Measurements from ENCODE around the gene ZMPSTE24.
"Not testable (repeated sequence)": the region's sequence is repeated elsewhere in the genome, so short reads cannot be mapped to it uniquely, and the experiment has no call there.

The ZMPSTE24 gene

GRCh38 chr1:40257688-40258444 lies at the start of gene ZMPSTE24:
ZMPSTE24 (plus strand) TSS chr1:40258236; CDS start chr1:40258272, 36 bp downstream.
- peak; percentile 98 for DNase-seq (ENCODE audit: low read depth, low spot score)

GRCh38 chr1:40210511-40211204 lies 47.4 kb upstream of the ZMPSTE24 start:
- no peak for DNase-seq (ENCODE audit: low read depth, low spot score)

GRCh38 chr1:40218333-40218732 lies 39.7 kb upstream of the ZMPSTE24 start:
- DNase-seq (ENCODE audit: low read depth, low spot score), result no peak

DNA sequence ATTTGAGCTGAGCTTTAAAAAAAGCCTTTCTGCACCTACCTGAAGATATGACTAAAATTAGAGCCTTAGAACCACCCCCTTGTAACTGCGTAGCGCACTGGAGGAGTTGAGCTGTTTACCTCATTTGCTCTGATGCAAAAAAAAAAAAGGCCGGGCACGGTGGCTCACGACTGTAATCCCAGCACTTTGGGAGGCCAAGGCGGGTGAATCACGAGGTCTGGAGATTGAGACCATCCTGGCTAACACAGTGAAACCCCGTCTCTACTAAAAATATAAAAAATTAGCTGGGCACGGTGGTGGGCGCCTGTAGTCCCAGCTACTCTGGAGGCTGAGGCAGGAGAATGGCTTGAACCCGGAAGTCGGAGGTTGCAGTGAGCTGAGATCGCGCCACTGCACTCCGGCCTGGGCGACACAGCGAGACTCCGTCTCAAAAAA lies 36.5 kb upstream of the ZMPSTE24 start:
- DNase-seq (ENCODE audit: low read depth, low spot score), result not testable (repeated sequence)

DNA sequence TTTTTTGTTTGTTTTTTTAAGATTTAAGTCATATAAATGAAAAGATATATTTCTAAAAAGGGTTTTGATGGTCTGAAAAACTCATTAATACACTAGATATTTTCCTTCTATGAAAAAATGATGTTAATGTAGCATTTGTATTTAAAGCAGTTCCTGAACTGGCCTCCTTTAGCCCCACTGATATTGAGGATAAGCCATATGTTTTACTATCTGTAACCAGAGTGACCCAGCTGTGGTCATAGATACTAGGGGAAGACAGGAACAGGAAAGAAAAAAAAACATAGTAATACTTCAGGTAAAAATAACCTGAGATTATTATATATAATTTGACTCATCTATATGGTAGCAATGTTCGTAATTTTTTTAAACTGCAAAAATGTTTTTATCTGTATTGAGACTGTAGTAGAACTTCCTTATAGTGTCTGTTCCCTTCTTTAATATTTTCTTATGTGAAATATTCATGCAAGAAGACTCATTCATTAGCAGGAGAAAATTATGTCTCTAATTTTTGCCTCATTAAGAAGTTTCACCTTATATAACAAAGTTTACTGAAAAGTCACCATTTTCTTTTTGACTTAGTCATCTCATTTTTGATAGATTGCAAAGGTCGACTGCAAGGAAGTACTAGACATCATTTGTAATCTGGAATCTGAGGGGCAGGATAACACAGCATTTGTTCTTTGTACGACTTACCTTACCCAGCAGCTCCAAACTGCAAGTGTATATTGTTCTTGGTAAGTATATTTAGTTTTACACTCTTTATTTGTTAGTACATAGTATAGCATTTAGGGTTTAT lies 35.9 kb upstream of the ZMPSTE24 start:
- no peak for DNase-seq (ENCODE audit: low read depth, low spot score)

- DNase-seq (ENCODE audit: low read depth, low spot score), result no peak
Measured at GRCh38 chr1:40224040-40224439, 34.0 kb upstream of the ZMPSTE24 start.

DNA sequence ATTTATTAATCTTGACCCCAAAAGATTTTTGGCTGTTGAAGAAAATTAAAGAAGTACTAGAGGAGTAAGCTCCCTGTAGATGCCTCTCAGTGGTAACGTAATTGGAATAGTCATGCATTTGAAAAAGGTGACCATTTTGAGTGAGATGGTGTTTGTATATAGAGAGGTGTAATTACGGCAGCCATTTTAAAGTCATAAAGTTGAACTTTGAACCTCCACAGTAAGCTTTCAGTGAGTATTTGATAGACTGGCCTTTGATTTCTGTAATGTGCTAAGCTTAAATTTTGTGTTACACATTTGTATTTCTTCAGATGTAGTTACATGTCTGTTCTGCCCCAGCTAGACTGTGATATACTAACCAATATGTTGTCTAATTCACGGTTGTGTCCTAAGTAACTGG lies 31.8 kb upstream of the ZMPSTE24 start:
- no peak for DNase-seq (ENCODE audit: low read depth, low spot score)

- no peak for DNase-seq (ENCODE audit: low read depth, low spot score)
Measured at GRCh38 chr1:40232444-40232843, 25.6 kb upstream of the ZMPSTE24 start.

DNA sequence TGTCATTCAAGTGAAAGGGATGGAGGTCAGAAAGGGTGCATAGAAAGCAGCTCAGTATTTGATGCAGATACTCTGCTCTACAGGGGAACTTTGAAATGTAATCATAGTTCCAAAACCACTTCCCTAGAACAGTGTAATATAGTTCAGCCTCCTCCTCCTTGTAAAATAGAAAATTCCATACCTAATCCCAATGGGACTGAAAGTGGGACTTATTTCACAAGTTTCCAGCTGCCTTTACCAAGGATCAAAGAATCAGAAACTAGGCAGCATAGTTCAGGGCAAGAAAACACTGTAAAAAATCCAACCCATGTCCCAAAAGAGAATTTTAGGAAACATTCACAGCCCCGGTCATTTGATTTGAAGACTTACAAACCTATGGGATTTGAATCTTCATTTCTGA lies 18.4 kb upstream of the ZMPSTE24 start:
- DNase-seq (ENCODE audit: low read depth, low spot score), result no peak

DNA sequence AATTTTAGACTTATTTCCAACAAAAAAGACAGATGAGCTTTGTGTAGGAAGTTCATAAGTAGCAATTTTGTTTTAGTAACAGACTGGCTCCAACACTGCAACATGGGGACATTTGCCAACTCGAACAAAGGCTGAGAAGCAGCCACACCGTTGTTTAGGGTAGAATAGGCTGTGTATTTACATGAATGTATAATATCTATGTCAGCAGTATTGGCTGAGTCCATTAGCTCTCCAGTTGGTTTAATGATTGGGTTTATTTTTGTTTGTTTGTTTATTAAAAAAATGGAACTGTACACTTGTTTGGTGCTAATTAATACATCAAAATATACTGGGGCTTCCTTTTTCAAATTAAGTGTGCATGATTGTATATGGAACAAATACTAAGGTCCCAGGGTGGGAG lies 17.6 kb upstream of the ZMPSTE24 start:
- DNase-seq (ENCODE audit: low read depth, low spot score), result no peak

DNA sequence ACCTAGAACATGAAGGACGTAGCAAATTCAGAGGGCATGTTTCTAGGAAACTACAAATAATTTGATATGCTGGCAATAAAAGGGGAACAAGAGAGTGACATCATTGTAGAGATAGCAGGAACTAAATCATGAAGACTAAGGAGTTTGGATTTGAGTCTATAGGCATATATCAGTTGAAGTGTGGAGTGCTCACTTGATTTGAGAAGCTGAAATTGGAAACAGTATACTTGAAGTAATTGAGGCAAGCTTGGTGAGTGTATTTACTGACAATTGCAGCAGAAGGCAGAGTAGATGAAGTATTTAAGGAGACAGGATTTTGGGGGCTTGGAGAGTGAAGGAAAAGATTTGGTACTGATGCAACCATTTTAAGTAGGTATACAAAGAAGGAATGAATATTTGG lies 16.7 kb upstream of the ZMPSTE24 start:
- no peak for DNase-seq (ENCODE audit: low read depth, low spot score)

DNA sequence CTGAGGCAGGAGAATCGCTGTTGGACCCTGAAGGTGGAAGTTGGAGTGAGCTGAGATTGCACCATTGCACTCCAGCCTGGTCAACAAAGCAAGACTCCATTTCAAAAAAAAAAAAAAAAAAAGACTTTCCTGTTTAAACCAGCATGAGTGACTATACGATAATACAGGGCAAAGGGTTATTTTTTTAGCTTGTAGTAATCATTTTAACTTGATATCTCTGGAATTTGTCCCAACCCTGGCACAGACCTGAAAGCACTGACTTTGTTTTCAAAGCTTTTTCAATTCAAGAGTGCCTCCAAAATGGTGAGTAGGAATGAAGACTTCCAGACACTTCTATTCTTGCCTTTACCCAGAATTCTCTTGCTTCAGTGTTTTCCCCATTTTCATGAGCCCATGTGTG lies 14.7 kb upstream of the ZMPSTE24 start:
- no peak for DNase-seq (ENCODE audit: low read depth, low spot score)

GRCh38 chr1:40244138-40244744 lies 13.8 kb upstream of the ZMPSTE24 start:
- no peak for DNase-seq (ENCODE audit: low read depth, low spot score)

DNA sequence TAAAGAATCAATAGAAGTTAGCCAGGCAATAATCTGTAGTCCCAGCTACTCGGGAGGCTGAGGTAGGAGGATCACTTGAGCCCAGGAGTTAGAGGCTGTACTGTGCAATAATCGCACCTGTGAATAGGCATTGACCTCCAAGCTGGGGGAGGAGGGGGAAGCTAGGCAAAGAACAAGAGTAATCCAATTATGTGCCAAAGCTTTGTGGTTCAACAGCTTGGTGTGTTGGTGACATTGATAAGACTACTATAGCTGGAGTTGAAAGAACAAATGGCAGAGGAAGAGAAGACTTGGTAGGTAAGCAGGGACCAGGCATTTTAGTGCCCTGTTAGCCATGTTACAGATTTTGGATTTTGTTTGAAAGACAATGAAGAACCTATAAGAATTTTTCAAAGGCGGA lies 12.3 kb upstream of the ZMPSTE24 start:
- no peak for DNase-seq (ENCODE audit: low read depth, low spot score)

- no peak for DNase-seq (ENCODE audit: low read depth, low spot score)
Measured at GRCh38 chr1:40247655-40248054, 10.4 kb upstream of the ZMPSTE24 start, which contains the start of gene TMCO2. TMCO2 (plus strand) TSS chr1:40247937; CDS start chr1:40247994, 57 bp downstream.

DNA sequence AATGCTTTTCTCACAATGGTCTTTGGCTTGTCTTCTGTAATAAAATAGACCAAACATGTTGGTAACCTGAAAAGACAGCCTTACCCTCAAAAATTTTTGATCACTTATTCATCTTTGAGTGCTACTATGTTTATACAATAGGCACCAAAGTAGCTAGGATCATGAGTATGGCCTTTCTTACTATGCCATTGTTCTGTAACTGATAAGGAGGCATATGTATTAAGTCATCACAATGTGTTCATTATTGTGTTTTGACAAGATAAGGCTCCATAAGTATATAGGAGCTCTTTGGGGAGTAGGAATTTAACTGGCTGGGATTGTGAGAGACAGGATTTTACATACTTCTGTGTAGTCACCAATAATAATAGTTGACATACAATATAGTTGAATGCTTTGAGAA lies 9.6 kb upstream of the ZMPSTE24 start:
- DNase-seq (ENCODE audit: low read depth, low spot score), result no peak

- no peak for DNase-seq (ENCODE audit: low read depth, low spot score)
Measured at GRCh38 chr1:40251456-40251855, 6.6 kb upstream of the ZMPSTE24 start.

DNA sequence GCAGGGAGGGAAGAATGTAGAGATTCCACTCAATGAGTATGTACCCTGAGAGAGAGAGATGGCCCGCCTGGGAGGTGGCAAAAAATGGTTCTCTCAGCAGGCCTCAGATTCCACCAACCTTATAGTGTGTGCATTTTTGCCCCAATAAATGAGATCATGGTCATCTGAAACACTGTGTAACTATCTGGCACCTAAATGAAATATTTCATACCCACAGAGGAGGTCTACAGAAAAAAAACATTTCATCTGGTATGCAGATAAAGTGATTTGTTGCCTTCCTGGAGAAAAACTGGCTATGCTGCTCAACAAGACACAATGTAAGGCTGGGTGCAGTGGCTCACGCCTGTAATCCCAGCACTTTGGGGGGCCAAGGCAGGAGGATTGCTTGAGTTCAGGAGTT lies 5.4 kb upstream of the ZMPSTE24 start:
- DNase-seq (ENCODE audit: low read depth, low spot score), result peak; percentile 57

- DNase-seq (ENCODE audit: low read depth, low spot score), result no peak
Measured at GRCh38 chr1:40255231-40255630, 2.8 kb upstream of the ZMPSTE24 start.

GRCh38 chr1:40256401-40257084 lies 1.5 kb upstream of the ZMPSTE24 start:
- peak; percentile 17 for DNase-seq (ENCODE audit: low read depth, low spot score)

- DNase-seq (ENCODE audit: low read depth, low spot score), result no peak
Measured at GRCh38 chr1:40257313-40257687, 736 bp upstream of the ZMPSTE24 start.

Measured in astrocyte of the hippocampus (primary cell).